NCI-H2029 treated with DMSO at 0.1 percent for 48 hours (cell line): ENCODE measurements around the gene ZNF76.

Experiments used
- DNase-seq: peaks from one replicate; lab custom pipeline; 2025; lab: John Stamatoyannopoulos, UW

Gene ZNF76

GRCh38 chr6:35259194-35259947 lies at the start of gene ZNF76:
Gene ZNF76, plus strand, starts transcription at chr6:35259735. Its CDS starts 21,417 bp downstream, at chr6:35281152.
- DNase-seq = peak; percentile 76

- no peak for DNase-seq
Observed at GRCh38 chr6:35213298-35213791, 46.2 kb upstream of the ZNF76 start.

- no peak for DNase-seq
Observed at GRCh38 chr6:35213824-35214756, 45.4 kb upstream of the ZNF76 start, which contains the start of gene SCUBE3. Gene SCUBE3, plus strand, starts transcription at chr6:35213956. Its CDS starts 463 bp downstream, at chr6:35214419.

GRCh38 chr6:35214869-35215664 lies 44.5 kb upstream of the ZNF76 start:
- no peak for DNase-seq

GRCh38 chr6:35215665-35216411 lies 43.7 kb upstream of the ZNF76 start:
- no peak for DNase-seq

GRCh38 chr6:35216412-35216732 lies 43.2 kb upstream of the ZNF76 start:
- DNase-seq = no peak

- DNase-seq = peak; percentile 13
Observed at GRCh38 chr6:35216851-35217811, 42.4 kb upstream of the ZNF76 start.

- DNase-seq = no peak
Observed at GRCh38 chr6:35218021-35218420, 41.5 kb upstream of the ZNF76 start.

GRCh38 chr6:35218456-35218855 lies 41.1 kb upstream of the ZNF76 start:
- no peak for DNase-seq

GRCh38 chr6:35219683-35220326 lies 39.7 kb upstream of the ZNF76 start:
- DNase-seq = no peak

- DNase-seq = no peak
Observed at GRCh38 chr6:35220711-35221110, 38.8 kb upstream of the ZNF76 start.

GRCh38 chr6:35223396-35223795 lies 36.1 kb upstream of the ZNF76 start:
- DNase-seq = no peak

GRCh38 chr6:35224720-35225119 lies 34.8 kb upstream of the ZNF76 start:
- no peak for DNase-seq

- no peak for DNase-seq
Observed at GRCh38 chr6:35228481-35228880, 31.1 kb upstream of the ZNF76 start.

GRCh38 chr6:35229304-35229703 lies 30.2 kb upstream of the ZNF76 start:
- DNase-seq = no peak

- DNase-seq = peak; percentile 43
Observed at GRCh38 chr6:35230498-35230897, 29.0 kb upstream of the ZNF76 start.

GRCh38 chr6:35230950-35231349 lies 28.6 kb upstream of the ZNF76 start:
- peak; percentile 27 for DNase-seq

- DNase-seq = no peak
Observed at GRCh38 chr6:35231563-35231962, 28.0 kb upstream of the ZNF76 start.

GRCh38 chr6:35234901-35235300 lies 24.6 kb upstream of the ZNF76 start:
- no peak for DNase-seq

- DNase-seq = no peak
Observed at GRCh38 chr6:35236223-35236622, 23.3 kb upstream of the ZNF76 start.
